Mammary epithelial cell (primary cell): ENCODE data around the gene TMEM74B.

Experiments
- CTCF ChIP-seq, 2 donors: IDR thresholded peaks in 1 of 2; conservative IDR thresholded peaks in 1 of 2; 2 replicates each; pipeline ENCODE4 v1.5.1; 2011 to 2012; ENCODE audit warnings: inconsistent platforms in 2 of 2, low read length in 2 of 2, mild to moderate bottlenecking in 2 of 2, control low read depth in 1 of 2, low read depth in 1 of 2; ENCODE audit not compliant: insufficient read depth in 1 of 2; ENCODE audit errors: extremely low read depth in 1 of 2
- EZH2 ChIP-seq: IDR thresholded peaks from 2 replicates; pipeline ENCODE4 v1.6.1; 2012; ENCODE audit warnings: low read length, inconsistent platforms, borderline replicate concordance

GRCh38 chr20:1199212-1199873 is 14.6 kb upstream of the TMEM74B start:
- TF ChIP-seq CTCF (conservative IDR thresholded peaks at IDR 0.05 in 1 of 2, IDR thresholded peaks at IDR 0.05 in 1 of 2; ENCODE audit: extremely low read depth in 1 of 2, insufficient read depth in 1 of 2, low read depth in 1 of 2, low read length in 2 of 2) (no peak), EZH2 (no peak)
